GM19099 (cell line): Measurements from ENCODE around the gene VASH1.

ENCODE experiments used
- POLR2A ChIP-seq: IDR thresholded peaks from 3 replicates; pipeline ENCODE4 v1.6.1; 2011; ENCODE audit warnings: low read depth; ENCODE audit not compliant: insufficient read length; ENCODE audit errors: extremely low read depth

The VASH1 gene

DNA sequence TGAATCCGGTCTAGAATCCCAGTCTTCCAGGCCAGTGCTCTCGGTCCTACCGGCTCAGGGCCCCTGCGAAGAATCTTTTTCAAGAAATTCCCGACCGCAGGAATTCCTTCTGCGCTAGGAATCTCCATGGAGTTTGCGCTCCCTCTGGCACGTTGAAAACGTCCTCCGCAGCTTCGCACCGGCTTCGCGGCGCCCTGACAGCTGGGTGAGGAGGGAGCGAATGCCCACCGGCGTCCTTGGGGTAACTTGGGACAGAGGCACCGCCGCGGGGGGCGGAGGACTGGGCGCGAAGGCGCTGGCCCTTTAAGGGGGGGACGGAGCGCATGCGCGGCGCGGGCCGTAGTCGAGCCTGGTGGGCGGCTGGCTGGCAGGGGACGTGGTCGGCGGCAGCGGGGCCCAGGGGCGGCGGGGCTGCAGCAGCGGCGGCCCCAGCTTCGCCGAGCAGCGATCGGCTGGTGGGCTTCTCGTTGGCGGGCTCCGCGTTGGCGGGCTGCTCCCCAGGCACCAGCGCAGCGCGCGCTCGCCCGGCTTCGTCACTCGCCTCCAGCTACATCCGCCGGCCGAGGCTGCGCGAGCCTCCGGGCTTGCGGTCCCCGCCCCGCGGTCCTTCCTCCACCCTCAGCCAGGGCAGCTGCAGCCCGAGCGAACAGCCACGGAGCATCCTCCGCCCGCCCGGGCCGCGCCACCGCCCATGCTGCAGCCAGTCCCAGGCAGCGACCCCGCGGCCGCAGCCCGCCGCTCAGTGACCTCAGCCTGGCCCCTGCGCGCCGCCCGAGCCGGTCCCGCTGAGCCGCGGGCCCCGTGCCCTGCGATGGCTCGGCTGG is at the start of gene VASH1:
Gene VASH1, plus strand, starts transcription at position 333 of the 824 bp plus-strand sequence. CDS start 1,354 bp downstream, outside the sequence.
- peak; percentile 34 for TF ChIP-seq POLR2A

DNA sequence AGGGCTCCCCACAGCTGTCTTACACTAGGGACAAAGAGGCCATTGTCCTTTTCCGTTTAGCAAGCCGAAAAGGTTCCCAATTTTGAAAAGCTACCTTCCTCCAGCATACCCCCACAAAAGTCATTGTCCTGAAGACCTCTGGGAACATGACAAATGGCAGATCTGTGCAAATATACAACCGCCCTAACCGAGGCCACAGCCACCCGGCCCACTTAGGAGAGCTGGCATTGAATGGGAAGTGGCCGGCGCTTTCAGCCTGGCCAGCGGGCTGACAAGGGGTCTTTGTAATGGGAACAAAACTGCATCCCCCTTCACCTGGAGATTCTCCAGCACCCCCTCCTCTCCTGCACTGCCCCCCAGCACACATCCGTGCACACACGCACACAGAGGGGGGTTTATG is 48.1 kb upstream of the VASH1 start:
- no peak for TF ChIP-seq POLR2A

DNA sequence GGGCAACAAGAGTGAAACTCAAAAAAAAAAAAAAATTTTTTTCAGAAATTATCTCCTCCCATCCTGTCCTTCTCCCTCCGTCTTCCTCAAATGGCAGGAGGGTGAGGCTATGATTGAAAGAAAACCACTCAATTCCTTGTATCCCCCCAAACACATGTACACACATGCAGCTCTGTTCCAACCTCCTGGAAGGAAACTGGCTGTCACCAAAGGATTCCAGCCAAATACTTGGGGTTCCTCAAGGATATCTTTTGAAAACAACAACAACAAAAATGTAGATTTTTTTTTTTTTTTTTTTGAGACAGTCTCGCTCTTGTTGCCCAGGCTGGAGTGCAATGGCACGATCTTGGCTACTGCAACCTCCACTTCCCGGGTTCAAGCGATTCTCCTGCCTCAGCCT is 46.8 kb upstream of the VASH1 start:
- TF ChIP-seq POLR2A: no peak

DNA sequence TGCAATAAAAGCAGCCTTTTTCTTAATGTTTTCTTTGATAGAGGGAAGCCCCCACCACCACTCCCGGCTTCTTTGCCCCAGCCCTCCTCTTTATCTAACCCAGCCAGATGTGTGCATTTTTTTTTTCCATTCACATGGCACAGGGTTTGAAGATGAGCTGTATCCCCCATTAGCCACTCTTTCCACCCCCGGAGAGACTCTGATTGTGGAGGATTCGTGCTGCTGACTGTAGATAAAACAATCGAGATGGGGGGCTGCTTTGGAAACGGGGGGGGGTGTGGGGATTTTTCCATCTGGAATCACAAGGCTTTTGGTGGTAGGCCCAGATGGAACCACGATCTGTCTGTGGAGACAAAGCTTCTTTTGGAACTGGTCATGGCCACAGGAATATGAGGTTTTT is 46.2 kb upstream of the VASH1 start:
- TF ChIP-seq POLR2A: no peak

DNA sequence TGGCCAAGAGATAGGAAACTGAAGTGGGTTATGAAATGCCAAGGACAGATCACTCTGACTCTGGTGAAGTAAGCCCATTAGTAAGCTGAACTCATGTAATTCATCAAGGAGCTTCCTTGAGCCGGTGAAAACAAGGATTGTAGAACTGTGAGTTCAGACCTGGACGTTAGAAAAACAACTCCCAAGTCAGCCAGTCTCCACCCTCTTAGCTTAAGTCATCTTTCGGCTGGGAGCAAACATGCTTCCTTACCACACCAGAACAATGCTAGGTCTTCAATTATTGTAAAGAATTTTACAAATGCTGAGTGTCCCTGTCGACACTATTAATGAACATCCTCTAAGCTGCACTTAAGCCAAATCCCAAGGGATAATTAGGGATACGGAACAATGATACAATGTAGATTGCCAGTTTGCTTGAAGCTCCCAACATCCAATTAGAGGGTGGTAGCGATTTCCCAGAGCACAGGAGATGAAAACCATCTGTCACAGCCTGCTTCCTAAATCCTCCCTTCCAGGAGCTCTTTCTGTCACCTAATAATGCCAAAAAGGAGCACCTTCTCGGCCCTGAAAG is 45.7 kb upstream of the VASH1 start:
- no peak for TF ChIP-seq POLR2A

DNA sequence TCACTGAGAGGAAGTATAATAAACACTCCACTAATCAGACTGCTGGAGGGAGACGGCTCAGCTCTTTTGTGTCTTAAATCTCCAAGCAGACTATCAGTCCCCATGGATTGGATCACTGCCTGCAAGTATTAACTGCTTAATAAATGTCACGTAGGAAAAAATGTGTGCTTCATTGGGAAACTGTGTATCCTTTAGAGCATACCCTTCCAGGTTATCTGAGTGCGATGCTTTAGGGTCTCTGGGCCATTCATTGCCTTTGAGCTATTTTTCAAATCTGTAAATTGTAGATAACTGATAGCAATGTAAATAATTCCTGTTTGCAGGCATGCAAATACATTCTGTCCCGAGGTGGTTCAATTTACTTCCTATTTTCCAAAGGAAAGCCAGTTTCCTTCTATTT is 45.0 kb upstream of the VASH1 start:
- TF ChIP-seq POLR2A: no peak

DNA sequence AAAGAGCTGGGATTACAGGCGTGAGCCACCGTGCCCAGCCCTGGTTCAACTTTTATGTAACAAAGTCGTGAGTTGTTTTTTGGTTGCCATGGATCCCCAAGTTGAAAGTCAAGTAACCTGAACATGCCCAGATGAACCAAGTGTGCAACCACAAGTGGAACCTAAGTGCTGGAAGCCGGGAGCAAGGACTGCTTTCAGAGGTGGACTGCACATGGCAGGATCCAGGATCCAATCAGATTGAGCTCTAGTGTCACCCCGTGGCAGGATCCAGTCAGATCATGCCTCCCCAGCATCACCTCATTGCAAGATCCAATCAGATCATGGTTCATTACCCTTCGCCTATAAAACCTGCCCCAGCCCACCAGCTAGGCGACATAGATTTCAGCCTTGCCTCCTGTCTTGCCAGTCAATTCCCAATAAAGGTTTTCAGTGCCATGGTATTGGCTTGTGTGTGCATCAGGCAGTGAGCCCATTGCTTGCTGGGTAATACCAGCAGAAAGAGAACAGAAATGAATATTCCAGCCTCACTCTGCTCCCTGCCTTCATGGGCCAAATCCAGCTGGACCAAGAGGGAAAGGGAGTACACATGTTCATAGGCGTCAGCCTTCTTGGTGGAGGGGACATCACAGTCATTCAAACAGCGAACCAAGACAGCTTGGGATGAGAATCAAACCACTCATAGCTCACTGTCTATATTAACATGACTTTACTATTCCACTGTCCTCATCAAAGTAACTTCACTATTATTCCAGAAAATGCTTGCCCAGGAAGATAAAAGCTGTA is 43.6 kb upstream of the VASH1 start:
- no peak for TF ChIP-seq POLR2A

DNA sequence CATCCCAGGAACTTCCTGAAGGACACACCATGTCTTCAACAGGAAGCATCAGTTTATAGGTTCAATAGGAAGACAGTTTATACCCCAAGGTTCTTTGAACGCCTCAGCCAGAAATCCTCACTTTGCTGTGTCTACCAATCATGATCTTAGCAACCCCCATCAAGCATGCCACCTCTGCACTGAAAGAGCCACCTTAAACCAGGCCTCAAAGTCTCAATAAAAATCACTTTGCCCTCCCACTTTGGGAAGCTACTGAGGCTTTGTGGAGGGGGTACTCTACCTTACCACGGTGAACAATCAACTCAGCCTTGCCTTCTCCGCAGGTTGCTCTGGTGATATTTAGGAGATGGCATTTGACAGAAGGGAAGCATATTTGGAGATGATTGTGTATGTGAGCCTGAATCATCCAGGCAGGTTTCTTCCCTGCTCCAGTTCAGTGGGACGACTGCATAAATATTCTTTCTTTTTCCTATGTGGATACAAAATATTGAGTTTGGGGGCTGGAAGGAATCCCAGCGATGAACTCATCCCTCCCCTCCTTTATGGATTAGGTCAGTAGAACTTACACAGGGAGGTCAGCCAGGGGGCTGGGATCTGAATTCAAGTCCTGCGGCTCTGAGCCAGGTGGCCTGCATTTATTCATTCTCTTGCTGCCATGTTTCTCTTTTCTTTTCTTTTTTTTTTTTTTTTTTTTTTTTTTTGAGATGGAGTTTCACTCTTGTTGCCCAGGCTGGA is 42.8 kb upstream of the VASH1 start:
- TF ChIP-seq POLR2A: no peak

DNA sequence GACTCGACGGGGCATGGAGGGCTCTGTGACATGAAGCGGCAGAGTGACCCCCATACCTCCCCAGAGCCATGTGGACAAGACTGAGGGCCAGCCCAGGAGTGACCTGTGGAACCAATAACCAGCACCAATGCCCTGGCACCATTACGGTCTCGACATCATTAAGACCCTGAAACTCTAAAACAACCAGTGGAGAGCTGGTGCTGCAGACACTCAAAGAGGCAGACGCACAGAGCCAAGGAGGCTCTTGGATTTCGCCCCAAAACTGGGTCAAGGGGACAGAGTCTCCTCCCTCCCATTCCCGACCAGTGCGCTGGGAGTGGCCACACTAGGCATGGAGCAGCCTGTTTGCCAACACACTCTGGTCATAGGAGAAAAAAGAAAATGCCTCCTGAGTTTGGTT is 41.6 kb upstream of the VASH1 start:
- TF ChIP-seq POLR2A: no peak

DNA sequence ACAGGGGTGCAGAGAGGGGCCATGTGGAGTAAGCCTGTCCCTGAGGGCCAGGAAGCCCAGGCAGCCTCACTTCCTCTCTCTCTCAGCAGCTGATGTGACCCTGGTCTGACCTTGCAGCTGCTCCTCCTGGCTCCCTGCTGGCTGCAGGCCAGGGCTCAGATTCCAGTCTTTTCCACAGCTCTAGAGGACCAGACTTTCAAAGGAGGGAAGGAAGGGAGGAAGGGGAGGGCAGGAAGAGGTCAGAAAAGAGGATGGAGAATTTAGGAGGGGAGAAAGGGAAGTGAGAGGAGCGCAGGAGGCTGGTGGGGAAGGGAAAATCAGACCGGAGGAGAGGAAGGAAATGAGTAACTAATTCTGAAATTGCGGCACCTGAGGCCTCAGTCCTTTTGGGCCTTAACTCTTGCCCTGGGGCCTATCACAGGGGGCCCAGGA is 40.9 kb upstream of the VASH1 start:
- no peak for TF ChIP-seq POLR2A

DNA sequence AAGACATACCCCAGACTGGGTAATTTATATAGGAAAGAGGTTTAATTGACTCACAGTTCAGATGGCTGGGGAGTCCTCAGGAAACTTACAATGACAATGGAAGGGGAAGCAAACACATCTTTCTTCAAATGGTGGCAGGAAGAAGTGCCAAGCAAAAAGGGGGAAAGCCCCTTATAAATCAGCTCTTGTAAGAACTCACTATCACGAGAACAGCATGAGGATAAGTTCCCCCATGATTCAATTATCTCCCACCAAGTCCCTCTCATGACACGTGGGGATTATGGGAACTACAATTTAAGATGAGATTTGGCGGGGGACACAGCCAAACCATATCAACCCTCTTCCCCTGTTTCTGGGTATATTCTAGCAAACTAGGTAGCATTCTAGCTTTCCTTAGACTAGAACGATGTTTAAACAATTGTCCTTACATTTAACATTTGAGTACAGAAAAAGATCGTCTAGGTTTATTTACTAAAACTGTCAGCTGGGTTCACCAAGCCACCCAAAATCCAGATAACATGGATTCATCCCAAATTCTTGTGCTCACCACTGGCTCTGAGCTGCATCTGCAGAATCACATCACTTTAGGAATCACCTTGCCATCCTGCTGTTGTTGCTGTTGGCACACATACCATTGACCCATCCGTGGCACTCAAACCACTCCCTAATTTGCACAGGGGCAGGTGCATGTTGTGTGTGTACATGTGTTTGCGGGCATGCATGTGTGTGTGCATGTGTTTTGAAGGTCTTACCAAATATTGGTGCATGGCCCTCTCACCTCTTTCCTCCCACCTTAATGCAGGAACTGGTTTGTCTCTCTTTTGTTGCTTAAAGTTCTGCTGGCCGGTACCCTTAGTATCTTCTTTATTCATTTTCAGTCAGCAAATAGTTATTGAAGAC is 36.4 kb upstream of the VASH1 start:
- no peak for TF ChIP-seq POLR2A

DNA sequence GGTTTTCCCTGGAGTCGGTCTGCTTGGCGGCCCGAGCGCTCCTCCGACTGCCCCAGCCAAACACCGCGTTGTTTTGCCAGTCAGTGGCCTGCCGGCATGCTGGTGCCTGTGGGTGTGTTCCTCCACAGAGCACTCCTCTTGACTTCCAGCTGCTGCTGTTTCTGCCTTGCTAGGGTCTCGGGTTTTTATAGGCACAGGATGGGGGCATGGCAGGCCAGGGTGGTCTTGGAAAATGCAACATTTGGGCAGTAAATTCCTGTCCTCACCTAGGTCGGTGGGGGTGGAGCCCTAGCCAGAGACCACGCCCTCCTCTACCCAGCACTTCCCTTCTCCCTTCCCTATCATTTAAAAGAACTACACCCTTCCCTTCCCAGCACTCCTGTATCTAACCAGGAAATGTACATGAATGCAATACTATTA is 34.7 kb upstream of the VASH1 start:
- no peak for TF ChIP-seq POLR2A

DNA sequence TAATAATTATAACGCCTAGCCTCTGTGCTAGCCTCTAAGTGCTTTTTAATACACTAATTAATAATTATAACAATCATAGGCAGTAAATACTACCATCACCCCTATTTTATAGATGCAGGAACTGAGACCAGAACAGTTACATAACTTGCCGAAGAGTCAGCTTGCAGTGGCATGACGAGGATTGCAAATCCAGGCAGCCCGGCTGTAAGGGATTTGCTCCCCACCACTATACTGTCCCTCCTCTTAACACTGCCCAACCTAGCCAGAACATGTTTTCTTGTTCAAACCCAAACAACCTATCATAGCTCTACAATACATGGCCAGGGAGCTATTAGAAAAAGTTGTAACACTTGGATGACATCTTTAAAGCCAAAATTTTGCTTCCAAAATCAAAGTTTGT is 33.9 kb upstream of the VASH1 start:
- TF ChIP-seq POLR2A: no peak

DNA sequence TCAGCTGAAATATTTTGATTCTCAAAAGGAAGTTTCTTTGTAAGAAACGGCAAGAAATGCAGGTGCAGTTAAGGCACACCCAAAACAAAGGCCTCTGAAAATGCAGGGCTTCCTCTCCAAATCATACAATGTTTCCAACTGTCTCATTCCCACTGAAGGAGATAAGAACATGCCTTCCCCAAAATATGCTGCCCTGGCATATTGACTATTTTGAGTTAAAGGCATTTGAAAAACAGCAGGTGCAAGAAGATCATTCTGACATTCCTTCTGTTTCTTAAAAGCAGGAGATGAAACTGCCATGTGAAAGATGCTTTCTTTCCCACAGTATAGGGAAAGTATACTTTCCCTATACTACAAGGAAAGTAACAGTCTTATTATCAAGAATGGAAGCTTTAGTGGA is 33.4 kb upstream of the VASH1 start:
- TF ChIP-seq POLR2A: no peak
